ENCODE results near the gene APRT. TPM values are rescaled to one million over a fixed set of nuclear protein-coding genes. Genes with fewer than 3 reads are reported as not detected.

APRT gene
- total and polyA plus RNA-seq, 10 of the 15 experiments (the other 5 are each of a cell fraction or from before 2014, with no cell fraction given): 30.6 to 495 (median 166) TPM

DNA sequence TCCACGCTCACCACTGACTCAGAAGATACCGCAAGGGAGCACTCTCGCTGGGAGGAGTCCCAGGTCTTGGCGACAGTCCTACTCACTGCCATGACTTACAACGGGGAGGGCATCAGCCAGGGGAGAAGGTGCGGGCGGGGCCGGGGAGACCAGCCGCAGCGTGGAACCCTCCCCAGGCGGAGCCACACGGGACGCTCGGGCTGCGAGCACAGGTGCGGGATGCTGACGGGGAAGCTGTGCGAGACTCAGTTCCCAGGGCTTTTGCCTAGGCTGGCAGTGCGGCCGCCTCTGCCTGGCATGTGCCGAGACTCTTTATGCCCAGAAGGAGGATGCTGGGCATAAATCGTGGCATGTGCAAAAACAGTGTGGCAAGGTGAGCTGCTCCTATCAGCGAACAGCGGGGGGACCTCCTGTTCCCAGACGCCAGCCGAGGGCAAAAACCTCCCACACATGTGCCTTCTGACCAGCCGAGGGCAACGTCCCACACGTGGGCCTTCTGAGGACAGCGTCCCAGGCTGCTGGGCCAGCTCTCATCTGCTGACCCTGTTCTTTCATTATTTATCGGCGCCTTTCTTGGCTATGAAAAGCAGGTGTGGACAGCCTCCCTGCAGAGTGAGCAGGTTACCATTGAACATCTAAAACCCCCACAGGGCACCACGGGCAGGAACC, 38.9 kb upstream of the APRT start:
- ChIA-PET SMC1A (ENCODE audit: uncharacterized antibody, unreplicated experiment) (no interaction called here), CTCF (no interaction called here)
- intact Hi-C loops (cut with micrococcal nuclease; ENCODE audit: unreplicated experiment): no loop called here

More for the DNA sequence above, 38.9 kb upstream of the APRT start:
- BruUV-seq (replicated peaks): no TSS peak
- H4K20me1 ChIP-seq (ENCODE audit: control insufficient read depth, insufficient read depth): 0 out of 2 replicates have a peak, but pooled peaks cover 2% of the 10 kb centered on the region
- ATAC-seq: no peak
- no peaks in the 10 kb centered on the region for H3K27me3 ChIP-seq (replicated peaks in 1 of 2; ENCODE audit: control insufficient read depth in 2 of 2, insufficient read depth in 2 of 2, low read length in 1 of 2)
- FAIRE-seq: no peak
- H2AFZ ChIP-seq (ENCODE audit: control insufficient read depth, low read depth, low read length): no peak overlapping the region
- H3K27ac ChIP-seq (ENCODE audit: control insufficient read depth, insufficient read depth): no peak overlapping the region
- ChIA-PET RAD21 (ENCODE audit: unreplicated experiment) (no interaction called here), POLR2A (interaction anchor here (1.1 kb wide), 1 partner anchor 31 kb away, joined by 3 read pairs; no protein-coding TSS in a partner anchor)
- H3K9ac ChIP-seq (ENCODE audit: control insufficient read depth, insufficient read depth, low read length): no peak overlapping the region
- H3K4me2 ChIP-seq (ENCODE audit: control insufficient read depth, insufficient read depth): no peak overlapping the region
- in situ Hi-C loops (cut with MboI): no loop called here
- H3K9me3 ChIP-seq (replicated peaks; ENCODE audit: control insufficient read depth, insufficient read depth, low read length): no peaks in the 10 kb centered on the region
- peaks cover 12% of the 10 kb centered on the region for H3K4me1 ChIP-seq (ENCODE audit: control insufficient read depth, insufficient read depth, low read length)
- H3K79me2 ChIP-seq (ENCODE audit: control insufficient read depth, insufficient read depth, low read length): no peaks in the 10 kb centered on the region
- TF ChIP-seq NR2C1 (IDR thresholded peaks at IDR 0.05): no peak
- no peak for TF ChIP-seq ELK1 (IDR thresholded peaks at IDR 0.05; ENCODE audit: low read depth, low read length)
- no peak for TF ChIP-seq BHLHE40 (IDR thresholded peaks at IDR 0.05; ENCODE audit: borderline replicate concordance in 1 of 2, low read depth in 2 of 2, low read length in 1 of 2)
- TF ChIP-seq EP300 (IDR thresholded peaks at IDR 0.05; ENCODE audit: borderline replicate concordance in 1 of 2, control insufficient read depth in 1 of 2, low read depth in 2 of 2, low read length in 2 of 2): no peak
- TF ChIP-seq, protein P1, sequence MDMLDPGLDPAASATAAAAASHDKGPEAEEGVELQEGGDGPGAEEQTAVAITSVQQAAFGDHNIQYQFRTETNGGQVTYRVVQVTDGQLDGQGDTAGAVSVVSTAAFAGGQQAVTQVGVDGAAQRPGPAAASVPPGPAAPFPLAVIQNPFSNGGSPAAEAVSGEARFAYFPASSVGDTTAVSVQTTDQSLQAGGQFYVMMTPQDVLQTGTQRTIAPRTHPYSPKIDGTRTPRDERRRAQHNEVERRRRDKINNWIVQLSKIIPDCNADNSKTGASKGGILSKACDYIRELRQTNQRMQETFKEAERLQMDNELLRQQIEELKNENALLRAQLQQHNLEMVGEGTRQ (IDR thresholded peaks at IDR 0.05; ENCODE audit: borderline replicate concordance, low read depth, low read length): no peak
- no peak for TF ChIP-seq POLR2AphosphoS2 (IDR thresholded peaks at IDR 0.05; ENCODE audit: low read depth, low read length)
- no peak for TF ChIP-seq CREM (IDR thresholded peaks at IDR 0.05; ENCODE audit: low read depth)
- no peak for TF ChIP-seq SPI1 (IDR thresholded peaks at IDR 0.05; ENCODE audit: borderline replicate concordance, insufficient read depth, low read depth, low read length)
- no peak for TF ChIP-seq YY1 (IDR thresholded peaks at IDR 0.05; ENCODE audit: low read depth, low read length)
- no peak for TF ChIP-seq ZNF274 (IDR thresholded peaks at IDR 0.05; ENCODE audit: insufficient read depth, insufficient read length)
- whole genome bisulfite sequencing (ENCODE audit: insufficient coverage, insufficient replicate concordance, low lambda C conversion rate, missing lambda C conversion rate): 91% methylated on average over 33 of the region's 33 CpGs
- no peaks in the 10 kb centered on the region; a peak in 1 of 4 replicates for H3K36me3 ChIP-seq (ENCODE audit: control insufficient read depth in 2 of 2, insufficient read depth in 2 of 2, low read length in 1 of 2)
- H3K4me3 ChIP-seq: no peak overlapping the region
- no peak for DNase-seq (ENCODE audit: low read depth, low spot score)

Data from GM12878 (cell line).